PC-9 (cell line): Measurements from ENCODE around the gene RTN4RL1. TPM values are rescaled to one million over a fixed set of nuclear protein-coding genes. Genes with fewer than 3 reads are reported as not detected.

Experiments used
- BruUV-seq: library from RNA; stranded (reverse); fragments of 400-500 nt; replicated peaks from 2 replicates; lab custom pipeline; 2021; lab: Mats Ljungman, UMichigan
- CTCF ChIA-PET: fragments of 300-600 bp; sonication (Branson Sonifier 250); formaldehyde crosslinking; loops from one replicate; lab custom pipeline; 2022; ENCODE audit warnings: antibody characterized with exemption; lab: Charles Lee
- POLR2A ChIA-PET: fragments of 300-600 bp; sonication (Branson Sonifier 250); formaldehyde crosslinking; loops from one replicate; lab custom pipeline; 2022; ENCODE audit warnings: antibody characterized with exemption; ENCODE audit not compliant: unreplicated experiment; lab: Charles Lee
- DNase-seq, 2 experiments: peaks; one replicate each; pipeline versions ENCODE4 v3.0.0 to v3.0.0-alpha.2; 2015 to 2022; ENCODE audit warnings: mixed read lengths in 1 of 2
- H2AFZ ChIP-seq: fragments of 200-600 bp; sonication (generic); 2 replicates; pipeline ENCODE4 v1.8.1; 2017; ENCODE audit warnings: antibody characterized with exemption
- H3F3A ChIP-seq: fragments of 200-600 bp; sonication (generic); 2 replicates; pipeline ENCODE4 v1.8.1; 2017; ENCODE audit warnings: antibody characterized with exemption, mild to moderate bottlenecking, low read depth; ENCODE audit not compliant: insufficient read depth
- H3K27ac ChIP-seq: fragments of 200-600 bp; sonication (generic); 2 replicates; pipeline ENCODE4 v1.6.1; 2016; ENCODE audit warnings: mixed run types
- H3K27me3 ChIP-seq: fragments of 200-600 bp; sonication (generic); 2 replicates; pipeline ENCODE4 v1.6.1; 2016; ENCODE audit warnings: low read depth, mixed run types; ENCODE audit not compliant: insufficient read depth
- H3K36me3 ChIP-seq: fragments of 200-600 bp; sonication (generic); 2 replicates; pipeline ENCODE4 v1.6.1; 2016; ENCODE audit warnings: low read depth, mixed run types
- H3K4me1 ChIP-seq: fragments of 200-600 bp; sonication (generic); replicated peaks from 2 replicates; pipeline ENCODE4 v1.6.1; 2016; ENCODE audit warnings: mixed run types; ENCODE audit not compliant: insufficient read depth
- H3K4me2 ChIP-seq: fragments of 200-600 bp; sonication (generic); 2 replicates; pipeline ENCODE4 v1.6.1; 2017; ENCODE audit warnings: mixed run types
- H3K4me3 ChIP-seq: fragments of 200-600 bp; sonication (generic); 2 replicates; pipeline ENCODE4 v1.6.1; 2016; ENCODE audit warnings: mixed run types
- H3K79me2 ChIP-seq: fragments of 200-600 bp; sonication (generic); 2 replicates; pipeline ENCODE4 v1.6.1; 2017; ENCODE audit warnings: low read depth, mixed run types
- H3K9me2 ChIP-seq: fragments of 200-600 bp; sonication (generic); 2 replicates; pipeline ENCODE4 v1.8.1; 2017; ENCODE audit warnings: mild to moderate bottlenecking; ENCODE audit not compliant: insufficient read depth
- H3K9me3 ChIP-seq: fragments of 200-600 bp; sonication (generic); 2 replicates; pipeline ENCODE4 v1.8.1; 2016; ENCODE audit warnings: low read depth; ENCODE audit not compliant: insufficient read depth
- H4K20me1 ChIP-seq: fragments of 200-600 bp; sonication (generic); 2 replicates; pipeline ENCODE4 v1.8.1; 2017; ENCODE audit not compliant: insufficient read depth
- CTCF ChIP-seq: fragments of 200-600 bp; sonication (generic); conservative IDR thresholded peaks from 2 replicates; pipeline ENCODE4 v1.6.1; 2017; ENCODE audit warnings: mixed run types, antibody characterized with exemption, mild to moderate bottlenecking, moderate library complexity
- EZH2 ChIP-seq: fragments of 200-600 bp; sonication (generic); IDR thresholded peaks from 2 replicates; pipeline ENCODE4 v1.8.0; 2017; ENCODE audit warnings: antibody characterized with exemption, low read depth
- intact Hi-C: fragments of 100-400 bp; cut with micrococcal nuclease; formaldehyde crosslinking; loops from one replicate; pipeline ENCODE4 v1.10.0; 2022; ENCODE audit not compliant: unreplicated experiment
- total RNA-seq: library from RNA; stranded (reverse); gene quantifications from 2 replicates; pipeline ENCODE4 v1.2.3, GENCODE V29; 2021

The RTN4RL1 gene
- total RNA-seq, 1 experiment from 2014 or later: 0.13 TPM

GRCh38 chr17:2068031-2068518, 42.9 kb upstream of the RTN4RL1 start:
- TF ChIP-seq EZH2: no peak
- no peak for TF ChIP-seq CTCF
- Histone ChIP-seq H4K20me1 (no peaks in the 10 kb centered on the region), H3K4me2 (no peak overlapping the region), H3K9me2 (no peaks in the 10 kb centered on the region), H2AFZ (no peak overlapping the region), H3K79me2 (no peaks in the 10 kb centered on the region), H3K27me3 (no peaks in the 10 kb centered on the region), H3K9me3 (no peaks in the 10 kb centered on the region), H3F3A (peaks cover 11% of the 10 kb centered on the region; the same call in 1 of the 2 replicates), H3K27ac (no peak overlapping the region), H3K36me3 (no peaks in the 10 kb centered on the region), H3K4me1 (no peaks in the 10 kb centered on the region), H3K4me3 (no peak overlapping the region)
- ChIA-PET CTCF (interaction anchor here (0.5 kb wide), 1 partner anchor 949 kb away, joined by 4 read pairs; no protein-coding TSS in a partner anchor), POLR2A (no interaction called here)
- intact Hi-C loops: no loop called here
- BruUV-seq: no TSS peak
- DNase-seq: no peak

- Histone ChIP-seq H2AFZ (no peak overlapping the region), H3K79me2 (no peaks in the 10 kb centered on the region), H3K27ac (no peak overlapping the region), H3F3A (peaks cover 7% of the 10 kb centered on the region; the same call in 1 of the 2 replicates), H3K4me2 (no peak overlapping the region), H4K20me1 (no peaks in the 10 kb centered on the region), H3K9me3 (no peaks in the 10 kb centered on the region), H3K4me1 (no peaks in the 10 kb centered on the region), H3K36me3 (no peaks in the 10 kb centered on the region), H3K27me3 (no peaks in the 10 kb centered on the region), H3K9me2 (no peaks in the 10 kb centered on the region), H3K4me3 (no peak overlapping the region)
- CTCF ChIA-PET: no interaction called here
- intact Hi-C loops: no loop called here
- TF ChIP-seq EZH2 (no peak), CTCF (no peak)
- DNase-seq: no peak
- POLR2A ChIA-PET: no interaction called here
- no TSS peak for BruUV-seq
Measured at GRCh38 chr17:2067608-2068024, 42.5 kb upstream of the RTN4RL1 start.

- intact Hi-C loops: no loop called here
- Histone ChIP-seq H3K9me3 (no peaks in the 10 kb centered on the region), H3K4me3 (no peak overlapping the region), H3K4me1 (no peaks in the 10 kb centered on the region), H3K27ac (no peak overlapping the region), H3K36me3 (no peaks in the 10 kb centered on the region), H3K79me2 (no peaks in the 10 kb centered on the region), H3K9me2 (no peaks in the 10 kb centered on the region), H3F3A (peaks cover 7% of the 10 kb centered on the region; the same call in 1 of the 2 replicates), H3K27me3 (no peaks in the 10 kb centered on the region), H4K20me1 (no peaks in the 10 kb centered on the region), H3K4me2 (no peak overlapping the region), H2AFZ (no peak overlapping the region)
- TF ChIP-seq EZH2 (no peak), CTCF (no peak)
- no TSS peak for BruUV-seq
- ChIA-PET CTCF (no interaction called here), POLR2A (no interaction called here)
- DNase-seq: no peak
Measured at GRCh38 chr17:2067048-2067561, 42.0 kb upstream of the RTN4RL1 start.
